NCI-H82 treated with DMSO at 0.1 percent for 48 hours (cell line): ENCODE data around the gene NADSYN1.

Source experiments
- DNase-seq: peaks from one replicate; lab custom pipeline; 2025; ENCODE audit not compliant: unreplicated experiment; lab: John Stamatoyannopoulos, UW

Gene NADSYN1

GRCh38 chr11:71489311-71490043 is 36.5 kb downstream of the NADSYN1 start:
- no peak for DNase-seq

GRCh38 chr11:71490044-71490730 is 37.2 kb downstream of the NADSYN1 start:
- no peak for DNase-seq

GRCh38 chr11:71490731-71491390 is 37.9 kb downstream of the NADSYN1 start:
- DNase-seq: no peak

- no peak for DNase-seq
These were observed 38.5 kb downstream of the NADSYN1 start for GRCh38 chr11:71491531-71491930.

GRCh38 chr11:71491940-71492339 is 38.9 kb downstream of the NADSYN1 start:
- DNase-seq: no peak

GRCh38 chr11:71495286-71496230 is 42.6 kb downstream of the NADSYN1 start:
- no peak for DNase-seq

- DNase-seq: no peak
These were observed 43.4 kb downstream of the NADSYN1 start for GRCh38 chr11:71496421-71496820.

- DNase-seq: no peak
These were observed 45.1 kb downstream of the NADSYN1 start for GRCh38 chr11:71498091-71498490.

- no peak for DNase-seq
These were observed 46.1 kb downstream of the NADSYN1 start for GRCh38 chr11:71499125-71499524.

- no peak for DNase-seq
These were observed 46.5 kb downstream of the NADSYN1 start for GRCh38 chr11:71499546-71499945.

- no peak for DNase-seq
These were observed 47.6 kb downstream of the NADSYN1 start for GRCh38 chr11:71500601-71501021.

GRCh38 chr11:71501071-71501985 is 48.3 kb downstream of the NADSYN1 start:
- DNase-seq: no peak

GRCh38 chr11:71502026-71502425 is 49.0 kb downstream of the NADSYN1 start:
- DNase-seq: no peak

GRCh38 chr11:71502871-71503435 is 50.0 kb downstream of the NADSYN1 start:
- DNase-seq: no peak

- no peak for DNase-seq
These were observed 51.5 kb downstream of the NADSYN1 start for GRCh38 chr11:71504531-71504930.

GRCh38 chr11:71505001-71505400 is 52.0 kb downstream of the NADSYN1 start:
- DNase-seq: no peak

GRCh38 chr11:71505781-71506180 is 52.8 kb downstream of the NADSYN1 start:
- no peak for DNase-seq

GRCh38 chr11:71507102-71507501 is 54.1 kb downstream of the NADSYN1 start:
- no peak for DNase-seq
